HG03469 (cell line): ENCODE data around the gene RARRES2.

Experiments used
- ATAC-seq: cut with Tn5 transposase; IDR thresholded peaks from one replicate; pipeline ENCODE4 v1.9.1; 2021; ENCODE audit warnings: mild to moderate bottlenecking, moderate library complexity, moderate number of reproducible peaks; ENCODE audit not compliant: unreplicated experiment

RARRES2 gene

GRCh38 chr7:150339409-150339809 lies 2.0 kb downstream of the RARRES2 start:
- no peak for ATAC-seq

GRCh38 chr7:150338166-150338829 lies 3.1 kb downstream of the RARRES2 start:
- no peak for ATAC-seq

- ATAC-seq, result no peak
Observed at GRCh38 chr7:150337659-150338081, 3.8 kb downstream of the RARRES2 start.

GRCh38 chr7:150337179-150337578 lies 4.2 kb downstream of the RARRES2 start:
- ATAC-seq, result no peak

- ATAC-seq, result no peak
Observed at GRCh38 chr7:150336746-150337145, 4.7 kb downstream of the RARRES2 start.

- no peak for ATAC-seq
Observed at GRCh38 chr7:150335774-150336112, 5.7 kb downstream of the RARRES2 start.

- ATAC-seq, result no peak
Observed at GRCh38 chr7:150335108-150335773, 6.2 kb downstream of the RARRES2 start.

GRCh38 chr7:150334108-150334507 lies 7.3 kb downstream of the RARRES2 start:
- ATAC-seq, result no peak

GRCh38 chr7:150333659-150334058 lies 7.8 kb downstream of the RARRES2 start:
- no peak for ATAC-seq

- no peak for ATAC-seq
Observed at GRCh38 chr7:150332852-150333635, 8.4 kb downstream of the RARRES2 start.

GRCh38 chr7:150330211-150330885 lies 11.1 kb downstream of the RARRES2 start:
- no peak for ATAC-seq

GRCh38 chr7:150329331-150330120 lies 11.9 kb downstream of the RARRES2 start:
- no peak for ATAC-seq

- no peak for ATAC-seq
Observed at GRCh38 chr7:150327308-150327707, 14.1 kb downstream of the RARRES2 start.

GRCh38 chr7:150326657-150327268 lies 14.7 kb downstream of the RARRES2 start:
- ATAC-seq, result no peak

GRCh38 chr7:150325901-150326300 lies 15.5 kb downstream of the RARRES2 start:
- ATAC-seq, result no peak

- ATAC-seq, result no peak
Observed at GRCh38 chr7:150325110-150325611, 16.3 kb downstream of the RARRES2 start.

GRCh38 chr7:150324373-150324961 lies 17.0 kb downstream of the RARRES2 start:
- ATAC-seq, result no peak

- no peak for ATAC-seq
Observed at GRCh38 chr7:150323682-150324372, 17.6 kb downstream of the RARRES2 start.
